HG02798 (cell line): ENCODE measurements around the gene SLC35F6.
A peak's percentile ranks its signal among the peaks of the same experiment; 100 is the strongest.
"Not testable (repeated sequence)": the region's sequence is repeated elsewhere in the genome, so short reads cannot be mapped to it uniquely, and the experiment has no call there.

Source experiments
- ATAC-seq: cut with Tn5 transposase; IDR thresholded peaks from one replicate; pipeline ENCODE4 v1.9.1; 2021; ENCODE audit warnings: mild to moderate bottlenecking; ENCODE audit not compliant: unreplicated experiment, poor library complexity

SLC35F6 gene

GRCh38 chr2:26754539-26754938 is 9.5 kb upstream of the SLC35F6 start:
- no peak for ATAC-seq

GRCh38 chr2:26754972-26755670 is 9.0 kb upstream of the SLC35F6 start:
- ATAC-seq: no peak

GRCh38 chr2:26756337-26756736 is 7.7 kb upstream of the SLC35F6 start:
- ATAC-seq: no peak

- ATAC-seq: peak; percentile 47
Measured at GRCh38 chr2:26757873-26758789, 6.0 kb upstream of the SLC35F6 start.

GRCh38 chr2:26758790-26759321 is 5.2 kb upstream of the SLC35F6 start:
- no peak for ATAC-seq

- no peak for ATAC-seq
Measured at GRCh38 chr2:26759845-26760244, 4.2 kb upstream of the SLC35F6 start.

- not testable (repeated sequence) for ATAC-seq
Measured at GRCh38 chr2:26760991-26761390, 3.1 kb upstream of the SLC35F6 start.

GRCh38 chr2:26763019-26763418 is 1.1 kb upstream of the SLC35F6 start:
- ATAC-seq: no peak

GRCh38 chr2:26764906-26765305 is 822 bp downstream of the SLC35F6 start:
- ATAC-seq: no peak

GRCh38 chr2:26765475-26766200 is 1.6 kb downstream of the SLC35F6 start:
- no peak for ATAC-seq

GRCh38 chr2:26767129-26767528 is 3.0 kb downstream of the SLC35F6 start:
- no peak for ATAC-seq

GRCh38 chr2:26767894-26768487 is 3.9 kb downstream of the SLC35F6 start:
- no peak for ATAC-seq

- no peak for ATAC-seq
Measured at GRCh38 chr2:26768759-26769088, 4.6 kb downstream of the SLC35F6 start.

GRCh38 chr2:26769089-26769761 is 5.1 kb downstream of the SLC35F6 start:
- no peak for ATAC-seq

- ATAC-seq: no peak
Measured at GRCh38 chr2:26770986-26771586, 7.0 kb downstream of the SLC35F6 start.

- ATAC-seq: no peak
Measured at GRCh38 chr2:26772064-26773001, 8.2 kb downstream of the SLC35F6 start.

GRCh38 chr2:26776195-26776800 is 12.2 kb downstream of the SLC35F6 start:
- no peak for ATAC-seq

- no peak for ATAC-seq
Measured at GRCh38 chr2:26778098-26778497, 14.0 kb downstream of the SLC35F6 start.
